ENCODE measurements around the gene RNF41. TPM values are rescaled to one million over a fixed set of nuclear protein-coding genes. Genes with fewer than 3 reads are reported as not detected.
A peak's percentile ranks its signal among the peaks of the same experiment; 100 is the strongest.

RNF41 gene
- total RNA-seq, 1 donor from 2014 or later: 79.6 TPM

DNA sequence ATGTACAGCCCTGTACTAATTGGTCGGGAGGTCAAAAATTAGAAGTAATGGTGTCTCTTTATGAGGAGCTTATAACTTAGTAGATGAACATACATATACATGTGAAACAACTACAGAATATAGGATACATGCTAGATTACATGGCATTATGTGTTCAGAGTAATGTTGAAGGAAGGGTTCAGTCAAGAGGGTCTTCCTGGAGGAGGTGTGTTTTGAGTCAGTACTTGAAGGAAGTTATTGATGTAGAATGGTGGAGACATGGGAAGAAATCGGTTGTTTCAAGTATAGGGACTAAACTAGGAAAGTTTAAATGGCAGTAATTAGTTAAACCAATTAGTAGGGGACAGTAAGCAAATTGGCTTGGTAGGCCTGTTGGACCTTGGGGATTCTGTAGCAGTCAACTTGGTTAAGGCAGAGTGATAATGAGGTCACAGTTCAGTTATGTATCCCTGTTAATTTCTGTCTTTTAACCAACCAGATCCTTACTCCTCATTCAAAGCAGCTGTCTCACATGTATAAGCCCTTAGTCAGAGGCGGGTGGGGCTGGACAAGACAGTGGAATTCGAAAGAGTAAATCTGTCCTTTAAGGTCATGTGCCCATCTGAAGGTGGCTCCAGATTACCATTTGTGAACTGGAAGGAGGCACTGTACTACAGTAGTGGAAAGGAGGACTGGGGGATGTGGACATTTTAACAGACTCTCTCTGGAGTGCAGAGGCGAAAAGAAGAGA lies 39.9 kb upstream of the RNF41 start:
- Histone ChIP-seq H3K4me1 (peaks cover 26% of the 10 kb centered on the region), H3K36me3 (no peaks in the 10 kb centered on the region), H3K9me3 (no peaks in the 10 kb centered on the region), H3K4me3 (no peak overlapping the region), H3K27ac (no peak overlapping the region), H3K27me3 (no peaks in the 10 kb centered on the region)
- DNase-seq (ENCODE audit: extremely low spot score in 2 of 2): no peak
- intact Hi-C loops (cut with DNase I): no loop called here
- TF ChIP-seq POLR2AphosphoS5 (IDR thresholded peaks at IDR 0.05; ENCODE audit: insufficient read depth in 1 of 2, low read depth in 1 of 2): no peak
- no peak for TF ChIP-seq POLR2A (IDR thresholded peaks at IDR 0.05)
- TF ChIP-seq, protein P1, sequence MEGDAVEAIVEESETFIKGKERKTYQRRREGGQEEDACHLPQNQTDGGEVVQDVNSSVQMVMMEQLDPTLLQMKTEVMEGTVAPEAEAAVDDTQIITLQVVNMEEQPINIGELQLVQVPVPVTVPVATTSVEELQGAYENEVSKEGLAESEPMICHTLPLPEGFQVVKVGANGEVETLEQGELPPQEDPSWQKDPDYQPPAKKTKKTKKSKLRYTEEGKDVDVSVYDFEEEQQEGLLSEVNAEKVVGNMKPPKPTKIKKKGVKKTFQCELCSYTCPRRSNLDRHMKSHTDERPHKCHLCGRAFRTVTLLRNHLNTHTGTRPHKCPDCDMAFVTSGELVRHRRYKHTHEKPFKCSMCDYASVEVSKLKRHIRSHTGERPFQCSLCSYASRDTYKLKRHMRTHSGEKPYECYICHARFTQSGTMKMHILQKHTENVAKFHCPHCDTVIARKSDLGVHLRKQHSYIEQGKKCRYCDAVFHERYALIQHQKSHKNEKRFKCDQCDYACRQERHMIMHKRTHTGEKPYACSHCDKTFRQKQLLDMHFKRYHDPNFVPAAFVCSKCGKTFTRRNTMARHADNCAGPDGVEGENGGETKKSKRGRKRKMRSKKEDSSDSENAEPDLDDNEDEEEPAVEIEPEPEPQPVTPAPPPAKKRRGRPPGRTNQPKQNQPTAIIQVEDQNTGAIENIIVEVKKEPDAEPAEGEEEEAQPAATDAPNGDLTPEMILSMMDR (IDR thresholded peaks at IDR 0.05): no peak

DNA sequence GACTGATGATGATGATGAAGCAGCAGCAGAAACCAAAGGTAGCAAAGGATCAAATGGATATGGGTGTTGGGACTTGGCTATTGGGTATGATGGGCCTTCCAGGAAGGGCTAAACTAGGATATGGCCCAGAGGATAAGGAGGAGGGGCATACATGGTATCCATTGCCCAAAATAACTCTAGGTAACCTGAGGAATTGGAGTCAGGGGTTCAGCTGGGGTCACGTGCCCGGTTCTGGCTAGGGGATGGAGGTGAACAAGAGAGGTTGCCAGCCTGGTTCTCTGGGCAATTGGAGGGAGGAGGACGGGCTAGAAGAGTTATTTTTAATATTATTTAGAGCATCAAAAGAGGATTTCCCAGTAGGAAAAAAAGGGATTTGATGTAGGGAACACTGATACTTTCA lies 39.2 kb upstream of the RNF41 start:
- Histone ChIP-seq H3K27me3 (no peaks in the 10 kb centered on the region), H3K9me3 (no peaks in the 10 kb centered on the region), H3K4me3 (no peak overlapping the region), H3K4me1 (peaks cover 27% of the 10 kb centered on the region), H3K27ac (no peak overlapping the region), H3K36me3 (peaks cover 0 to 5% of the 10 kb centered on the region in 2 donors)
- TF ChIP-seq POLR2AphosphoS5 (IDR thresholded peaks at IDR 0.05; ENCODE audit: insufficient read depth in 1 of 2, low read depth in 1 of 2): no peak
- no peak for TF ChIP-seq POLR2A (IDR thresholded peaks at IDR 0.05)
- TF ChIP-seq, protein P1 (IDR thresholded peaks at IDR 0.05): no peak
- intact Hi-C loops (cut with DNase I): no loop called here
- no peak for DNase-seq (ENCODE audit: extremely low spot score in 2 of 2)

DNA sequence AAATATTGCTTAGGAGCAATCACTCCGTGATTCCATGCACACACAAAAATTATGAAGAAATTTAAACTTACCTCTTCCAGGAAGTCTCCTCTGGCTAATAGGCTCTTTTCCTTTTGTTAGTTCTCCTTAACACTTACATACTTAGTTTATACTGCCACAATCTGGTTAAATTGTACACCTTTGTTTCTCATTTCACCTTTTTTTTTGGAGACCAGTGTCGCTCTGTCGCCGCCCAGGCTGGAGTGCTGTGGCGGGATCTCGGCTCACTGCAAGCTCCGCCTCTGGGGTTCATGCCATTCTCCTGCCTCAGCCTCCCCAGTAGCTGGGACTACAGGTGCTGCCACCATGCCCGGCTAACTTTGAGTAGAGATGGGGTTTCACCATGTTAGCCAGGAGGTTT lies 38.7 kb upstream of the RNF41 start:
- H3K36me3 ChIP-seq: peaks cover 0 to 10% of the 10 kb centered on the region in 2 donors

DNA sequence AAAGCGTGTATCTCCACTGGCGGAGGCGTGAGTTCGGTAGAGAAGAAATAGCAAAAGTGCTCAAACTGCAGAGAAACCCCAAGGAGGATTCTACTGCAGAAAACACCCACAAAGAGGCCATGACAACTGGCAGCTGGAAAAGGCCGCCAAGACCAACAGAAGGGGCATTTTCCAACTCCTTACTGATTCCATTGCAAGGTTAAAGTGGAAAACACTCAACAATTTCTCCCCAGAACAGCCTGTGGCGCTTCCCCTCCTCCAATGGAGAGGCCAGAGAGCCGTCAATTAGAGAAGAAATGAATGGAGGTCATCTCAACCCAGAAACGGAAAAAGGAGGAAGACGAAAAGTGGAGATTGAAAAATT lies 37.1 kb upstream of the RNF41 start:
- intact Hi-C loops (cut with DNase I): no loop called here
- Histone ChIP-seq H3K36me3 (peaks cover 11 to 26% of the 10 kb centered on the region in 2 donors), H3K4me1 (peaks cover 25% of the 10 kb centered on the region), H3K4me3 (peak overlapping the region; percentile 93 to 99), H3K9me3 (no peaks in the 10 kb centered on the region), H3K27me3 (no peaks in the 10 kb centered on the region), H3K27ac (peak overlapping the region; percentile 84)
- no peak for DNase-seq (ENCODE audit: extremely low spot score in 2 of 2)
- TF ChIP-seq POLR2AphosphoS5 (IDR thresholded peaks at IDR 0.05; ENCODE audit: insufficient read depth in 1 of 2, low read depth in 1 of 2): no peak
- TF ChIP-seq, protein P1 (IDR thresholded peaks at IDR 0.05): no peak

More for the DNA sequence above, 38.7 kb upstream of the RNF41 start:
- TF ChIP-seq, protein P1 (IDR thresholded peaks at IDR 0.05): no peak
- no peak for TF ChIP-seq POLR2A (IDR thresholded peaks at IDR 0.05)
- TF ChIP-seq POLR2AphosphoS5 (IDR thresholded peaks at IDR 0.05; ENCODE audit: insufficient read depth in 1 of 2, low read depth in 1 of 2): no peak
- H3K27ac ChIP-seq: no peak overlapping the region
- DNase-seq (ENCODE audit: extremely low spot score in 2 of 2): no peak
- H3K4me1 ChIP-seq: peaks cover 25% of the 10 kb centered on the region
- intact Hi-C loops (cut with DNase I): no loop called here
- H3K9me3 ChIP-seq: no peaks in the 10 kb centered on the region
- no peak overlapping the region for H3K4me3 ChIP-seq
- no peaks in the 10 kb centered on the region for H3K27me3 ChIP-seq

DNA sequence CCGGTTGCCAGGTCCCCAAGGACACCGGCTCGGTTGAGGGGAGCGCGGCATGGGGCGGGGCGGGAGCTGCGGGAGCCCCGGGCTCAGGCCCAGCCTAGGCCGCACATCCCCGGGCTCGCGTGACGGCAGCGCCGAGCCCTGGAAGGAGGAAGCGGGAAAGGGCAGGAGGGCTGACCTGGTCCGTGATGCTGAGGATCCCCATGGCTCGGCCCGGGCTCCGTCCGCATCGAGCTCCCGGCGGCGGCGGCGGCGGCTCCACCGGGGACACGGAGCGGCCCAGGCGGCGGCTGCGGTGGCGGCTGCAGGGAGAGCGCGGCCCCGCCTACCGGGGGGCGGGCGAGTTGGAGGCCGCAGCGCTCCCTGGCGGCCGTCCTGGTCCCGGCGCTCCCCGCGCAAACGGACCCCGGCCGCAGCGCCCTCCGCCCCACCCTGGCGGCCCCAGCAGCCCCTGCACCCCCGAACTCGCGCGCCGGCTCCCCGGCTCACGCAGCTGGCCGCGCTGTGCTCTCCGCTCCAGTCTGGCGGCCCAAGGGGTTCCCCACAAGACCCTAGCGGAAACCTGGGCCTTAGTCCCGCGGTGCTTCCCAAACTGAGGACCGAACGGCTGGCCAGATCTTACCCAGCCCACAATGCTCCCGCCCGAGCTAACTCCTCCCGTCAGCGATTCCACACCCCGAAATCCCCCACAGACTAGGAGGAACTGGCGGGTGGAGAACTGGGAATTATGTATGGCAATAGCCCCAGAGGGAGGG lies 36.5 kb upstream of the RNF41 start, which contains the start of gene ANKRD52:
ANKRD52 (minus strand) TSS at position 317 of the 752 bp plus-strand sequence; CDS start at position 202, 115 bp downstream.
- TF ChIP-seq POLR2A (IDR thresholded peaks at IDR 0.05): no peak
- peak in 1 of 2 donors; percentile 40 for TF ChIP-seq POLR2AphosphoS5 (IDR thresholded peaks at IDR 0.05; ENCODE audit: insufficient read depth in 1 of 2, low read depth in 1 of 2)
- TF ChIP-seq, protein P1 (IDR thresholded peaks at IDR 0.05): peak; percentile 26 to 77 (median 43)
- Histone ChIP-seq H3K27me3 (no peaks in the 10 kb centered on the region), H3K36me3 (peaks cover 12 to 32% of the 10 kb centered on the region in 2 donors), H3K4me3 (peak within 1 kb of the TSS; percentile 93 to 99), H3K27ac (peak within 1 kb of the TSS; percentile 84), H3K4me1 (peaks cover 25% of the 10 kb centered on the region), H3K9me3 (no peaks in the 10 kb centered on the region)
- intact Hi-C loops (cut with DNase I): no loop called here
- DNase-seq (ENCODE audit: extremely low spot score in 2 of 2): no peak

Data from vagina (tissue), 2 donors.